ENCODE results near the gene TMEM117. TPM values are rescaled to one million over a fixed set of nuclear protein-coding genes. Genes with fewer than 3 reads are reported as not detected.

TMEM117 gene
- total and polyA plus RNA-seq, 2 donors (not counting 1 experiment from before 2014, with no cell fraction given): 2.0 to 10.4 TPM

DNA sequence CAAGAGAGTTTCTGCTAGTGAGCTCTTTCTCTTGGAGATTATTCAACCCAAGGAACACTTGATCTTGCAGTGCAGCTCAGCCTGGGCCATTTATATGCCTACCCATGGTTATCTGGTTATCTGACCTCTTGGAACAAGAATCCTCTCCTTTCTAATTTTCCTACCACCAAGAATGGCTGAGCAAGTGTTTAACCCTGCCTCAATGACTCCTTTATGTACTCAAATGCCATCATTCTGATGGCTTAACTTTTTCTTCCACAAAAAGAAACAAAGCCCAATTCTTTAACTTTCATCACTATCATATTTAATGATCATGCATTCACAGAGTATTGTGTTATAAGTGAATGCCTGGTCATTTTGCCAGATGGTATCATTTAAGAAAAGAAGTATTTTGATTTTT lies 67.8 kb downstream of the TMEM117 start:
- TF ChIP-seq EZH2 (IDR thresholded peaks at IDR 0.05; ENCODE audit: borderline replicate concordance, insufficient read depth, low read depth, low read length, poor library complexity, severe bottlenecking): no peak
- TF ChIP-seq, protein P1, sequence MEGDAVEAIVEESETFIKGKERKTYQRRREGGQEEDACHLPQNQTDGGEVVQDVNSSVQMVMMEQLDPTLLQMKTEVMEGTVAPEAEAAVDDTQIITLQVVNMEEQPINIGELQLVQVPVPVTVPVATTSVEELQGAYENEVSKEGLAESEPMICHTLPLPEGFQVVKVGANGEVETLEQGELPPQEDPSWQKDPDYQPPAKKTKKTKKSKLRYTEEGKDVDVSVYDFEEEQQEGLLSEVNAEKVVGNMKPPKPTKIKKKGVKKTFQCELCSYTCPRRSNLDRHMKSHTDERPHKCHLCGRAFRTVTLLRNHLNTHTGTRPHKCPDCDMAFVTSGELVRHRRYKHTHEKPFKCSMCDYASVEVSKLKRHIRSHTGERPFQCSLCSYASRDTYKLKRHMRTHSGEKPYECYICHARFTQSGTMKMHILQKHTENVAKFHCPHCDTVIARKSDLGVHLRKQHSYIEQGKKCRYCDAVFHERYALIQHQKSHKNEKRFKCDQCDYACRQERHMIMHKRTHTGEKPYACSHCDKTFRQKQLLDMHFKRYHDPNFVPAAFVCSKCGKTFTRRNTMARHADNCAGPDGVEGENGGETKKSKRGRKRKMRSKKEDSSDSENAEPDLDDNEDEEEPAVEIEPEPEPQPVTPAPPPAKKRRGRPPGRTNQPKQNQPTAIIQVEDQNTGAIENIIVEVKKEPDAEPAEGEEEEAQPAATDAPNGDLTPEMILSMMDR (IDR thresholded peaks at IDR 0.05): no peak
- H3K9me3 ChIP-seq (ENCODE audit: control extremely low read depth in 1 of 3, control insufficient read depth in 2 of 3, insufficient read depth in 1 of 3, low read length in 2 of 3): no peaks in the 10 kb centered on the region
- H3K27me3 ChIP-seq (replicated peaks in 1 of 4; ENCODE audit: control extremely low read depth in 1 of 4, control insufficient read depth in 3 of 4, insufficient read depth in 4 of 4, low read length in 3 of 4): no peaks in the 10 kb centered on the region
- H3K9me3 Mint-ChIP-seq (ENCODE audit: insufficient read depth): no peaks in the 10 kb centered on the region
- H3K4me3 ChIP-seq (ENCODE audit: control extremely low read depth in 1 of 5, extremely low read depth in 1 of 5, insufficient read depth in 1 of 5, low read depth in 2 of 5, low read length in 4 of 5): no peak overlapping the region
- H4K20me1 ChIP-seq (ENCODE audit: control insufficient read depth, insufficient read depth, low read length, poor library complexity, severe bottlenecking): no peaks in the 10 kb centered on the region
- intact Hi-C loops (cut with micrococcal nuclease): no loop called here
- no peak for DNase-seq
- H3K27me3 Mint-ChIP-seq: no peaks in the 10 kb centered on the region
- no peak for ATAC-seq (ENCODE audit: low read depth)
- H2AFZ ChIP-seq (ENCODE audit: insufficient read depth, low read depth, low read length, poor library complexity, severe bottlenecking): no peak overlapping the region
- CTCF ChIA-PET: no interaction called here
- no peaks in the 10 kb centered on the region for H3K36me3 ChIP-seq (replicated peaks in 1 of 2; ENCODE audit: control extremely low read depth in 1 of 2, control insufficient read depth in 1 of 2, extremely low read depth in 1 of 2, insufficient read depth in 2 of 2, low read length in 1 of 2)
- no peak overlapping the region for H3K9ac ChIP-seq (ENCODE audit: low read length)
- POLR2A ChIA-PET: no interaction called here
- H3K27ac ChIP-seq (ENCODE audit: low read length in 2 of 2): no peak overlapping the region
- H3K4me3 Mint-ChIP-seq: no peak overlapping the region
- no peak overlapping the region for H3K27ac Mint-ChIP-seq
- no peaks in the 10 kb centered on the region for H3K4me1 ChIP-seq (ENCODE audit: control insufficient read depth in 2 of 2, insufficient read depth in 2 of 2, low read length in 2 of 2)
- H3K79me2 ChIP-seq (ENCODE audit: control insufficient read depth, insufficient read depth, low read length): no peaks in the 10 kb centered on the region
- no peak overlapping the region for H3K4me2 ChIP-seq (replicated peaks; ENCODE audit: low read depth, low read length, poor library complexity, severe bottlenecking)
- H3K4me1 Mint-ChIP-seq: no peaks in the 10 kb centered on the region

DNA sequence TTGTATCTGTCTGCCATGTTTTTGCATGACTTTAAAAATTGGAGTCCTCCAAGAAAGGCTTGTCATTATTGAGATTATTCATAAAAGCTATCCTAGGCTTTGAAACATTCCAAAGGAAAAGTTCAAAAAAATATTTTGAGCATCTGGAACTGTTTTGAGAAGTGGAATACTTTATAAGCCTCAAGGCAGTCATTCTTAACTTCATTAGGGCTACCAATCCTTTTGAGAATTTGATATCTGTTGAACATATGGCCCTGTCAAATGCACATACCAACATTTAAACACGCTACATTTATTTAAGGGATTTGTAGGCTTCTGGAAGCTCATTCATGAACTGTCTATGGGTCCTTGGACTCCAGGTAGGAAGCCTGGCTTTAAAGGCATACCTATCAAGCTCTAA lies 77.0 kb downstream of the TMEM117 start:
- intact Hi-C loops (cut with micrococcal nuclease): no loop called here
- Histone ChIP-seq H3K9me3 (ENCODE audit: control extremely low read depth in 1 of 3, control insufficient read depth in 2 of 3, insufficient read depth in 1 of 3, low read length in 2 of 3) (no peaks in the 10 kb centered on the region), H3K9ac (ENCODE audit: low read length) (no peak overlapping the region), H3K27ac (ENCODE audit: low read length in 2 of 2) (no peak overlapping the region), H3K79me2 (ENCODE audit: control insufficient read depth, insufficient read depth, low read length) (no peaks in the 10 kb centered on the region), H3K4me1 (ENCODE audit: control insufficient read depth in 2 of 2, insufficient read depth in 2 of 2, low read length in 2 of 2) (no peaks in the 10 kb centered on the region), H2AFZ (ENCODE audit: insufficient read depth, low read depth, low read length, poor library complexity, severe bottlenecking) (no peak overlapping the region), H3K4me2 (replicated peaks; ENCODE audit: low read depth, low read length, poor library complexity, severe bottlenecking) (no peak overlapping the region), H4K20me1 (ENCODE audit: control insufficient read depth, insufficient read depth, low read length, poor library complexity, severe bottlenecking) (no peaks in the 10 kb centered on the region), H3K4me3 (ENCODE audit: control extremely low read depth in 1 of 5, extremely low read depth in 1 of 5, insufficient read depth in 1 of 5, low read depth in 2 of 5, low read length in 4 of 5) (no peak overlapping the region), H3K36me3 (replicated peaks in 1 of 2; ENCODE audit: control extremely low read depth in 1 of 2, control insufficient read depth in 1 of 2, extremely low read depth in 1 of 2, insufficient read depth in 2 of 2, low read length in 1 of 2) (no peaks in the 10 kb centered on the region), H3K27me3 (replicated peaks in 1 of 4; ENCODE audit: control extremely low read depth in 1 of 4, control insufficient read depth in 3 of 4, insufficient read depth in 4 of 4, low read length in 3 of 4) (no peaks in the 10 kb centered on the region)
- ChIA-PET POLR2A (no interaction called here), CTCF (no interaction called here)
- Mint-ChIP-seq H3K4me1 (no peaks in the 10 kb centered on the region), H3K27ac (no peak overlapping the region), H3K9me3 (ENCODE audit: insufficient read depth) (no peaks in the 10 kb centered on the region), H3K27me3 (no peaks in the 10 kb centered on the region), H3K4me3 (no peak overlapping the region)
- WGBS (ENCODE audit: insufficient coverage): no CpG with 5 or more reads among the region's 1 CpG
- DNase-seq (no peak), ATAC-seq (ENCODE audit: low read depth) (no peak)
- no peak for TF ChIP-seq EZH2 (IDR thresholded peaks at IDR 0.05; ENCODE audit: borderline replicate concordance, insufficient read depth, low read depth, low read length, poor library complexity, severe bottlenecking)
- TF ChIP-seq, protein P1 (IDR thresholded peaks at IDR 0.05): no peak

Data from B cell (primary cell).